Esophagus muscularis mucosa (tissue), 4 donors: ENCODE results near the gene SLC28A1.

Source experiments
- CTCF ChIP-seq, 3 experiments: fragments of 200-600 bp in 2 of 3; fragments of 450-650 bp in 1 of 3; sonication (generic) in 2 of 3; IDR thresholded peaks; one replicate each; pipeline ENCODE4 v1.5.1; 2017 to 2019; ENCODE audit warnings: antibody characterized with exemption in 3 of 3, mild to moderate bottlenecking in 2 of 3, moderate library complexity in 1 of 3
- EP300 ChIP-seq: sonication (generic); formaldehyde crosslinking; IDR thresholded peaks from one replicate; pipeline ENCODE4 v1.6.1; 2017; ENCODE audit warnings: antibody characterized with exemption
- POLR2AphosphoS5 ChIP-seq, 2 donors: sonication (generic); formaldehyde crosslinking; IDR thresholded peaks; one replicate each; pipeline ENCODE4 v1.6.1; 2017; ENCODE audit warnings: antibody characterized with exemption in 2 of 2

- TF ChIP-seq EP300 = no peak
- TF ChIP-seq CTCF (IDR thresholded peaks at IDR 0.05) = no peak
- TF ChIP-seq POLR2AphosphoS5 (IDR thresholded peaks at IDR 0.05) = no peak
Measured at GRCh38 chr15:84864444-84864795, 20.0 kb upstream of the SLC28A1 start.
